NB4 (cell line): ENCODE measurements around the gene THEMIS.

Experiments used
- CTCF ChIP-seq: IDR thresholded peaks from one replicate; pipeline ENCODE4 v1.5.1; 2012; ENCODE audit warnings: low read depth, low read length
- MAX ChIP-seq: IDR thresholded peaks from 2 replicates; pipeline ENCODE4 v1.6.1; 2011; ENCODE audit warnings: low read depth, low read length
- MYC ChIP-seq: IDR thresholded peaks from 2 replicates; pipeline ENCODE4 v1.6.1; 2011; ENCODE audit warnings: low read depth, low read length
- POLR2A ChIP-seq: IDR thresholded peaks from 2 replicates; pipeline ENCODE4 v1.6.1; 2011; ENCODE audit warnings: mild to moderate bottlenecking; ENCODE audit not compliant: insufficient read length; ENCODE audit errors: extremely low read depth

GRCh38 chr6:127894051-127894450 lies 6.8 kb downstream of the THEMIS start:
- TF ChIP-seq CTCF = no peak
- no peak for TF ChIP-seq POLR2A
- no peak for TF ChIP-seq MAX
- no peak for TF ChIP-seq MYC
